ENCODE data around the gene NPFF. TPM values are rescaled to one million over a fixed set of nuclear protein-coding genes. Genes with fewer than 3 reads are reported as not detected.

NPFF gene
- total and polyA plus RNA-seq, 4 donors: 0.45 TPM; not detected in 3

DNA sequence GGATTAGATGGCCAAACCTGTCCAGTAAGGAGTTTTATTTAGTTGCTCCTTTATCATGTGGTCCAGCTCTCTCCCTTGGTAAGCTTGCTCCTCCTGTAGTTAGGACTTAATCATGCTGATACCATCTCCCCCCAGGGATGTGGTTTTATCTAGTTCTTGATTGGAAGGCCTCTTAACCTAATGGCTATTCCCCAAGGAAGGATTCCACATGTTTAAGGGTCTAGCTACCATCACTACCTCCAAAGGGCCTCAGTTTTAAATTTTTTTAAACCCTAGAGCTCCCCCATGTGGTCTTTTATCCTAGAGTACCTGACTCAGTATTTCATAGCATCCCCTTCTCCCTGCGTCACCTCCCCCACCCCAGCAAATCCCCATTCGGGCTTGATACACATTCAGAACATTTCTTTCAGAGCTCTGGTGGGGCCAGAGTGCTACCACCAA, 30.5 kb downstream of the NPFF start:
- Histone ChIP-seq H3K27ac (ENCODE audit: low read depth in 1 of 2, low read length in 1 of 2) (no peak overlapping the region), H3K4me3 (no peak overlapping the region), H3K9me3 (ENCODE audit: control insufficient read depth in 4 of 4, insufficient read depth in 3 of 4, low read length in 3 of 4) (no peaks in the 10 kb centered on the region), H3K27me3 (ENCODE audit: control insufficient read depth in 3 of 3, insufficient read depth in 3 of 3, low read length in 2 of 3) (no peaks in the 10 kb centered on the region), H3K9ac (ENCODE audit: insufficient read depth in 1 of 2, low read length in 2 of 2) (no peak overlapping the region), H3K4me1 (ENCODE audit: control insufficient read depth in 5 of 5, insufficient read depth in 5 of 5, low read length in 5 of 5) (peaks cover 0 to 5% (median 0%) of the 10 kb centered on the region in 5 donors), H3K36me3 (ENCODE audit: control insufficient read depth in 4 of 4, insufficient read depth in 4 of 4, low read length in 4 of 4) (peaks cover 36 to 80% (median 52%) of the 10 kb centered on the region in 4 donors)
- TF ChIP-seq, protein P1, sequence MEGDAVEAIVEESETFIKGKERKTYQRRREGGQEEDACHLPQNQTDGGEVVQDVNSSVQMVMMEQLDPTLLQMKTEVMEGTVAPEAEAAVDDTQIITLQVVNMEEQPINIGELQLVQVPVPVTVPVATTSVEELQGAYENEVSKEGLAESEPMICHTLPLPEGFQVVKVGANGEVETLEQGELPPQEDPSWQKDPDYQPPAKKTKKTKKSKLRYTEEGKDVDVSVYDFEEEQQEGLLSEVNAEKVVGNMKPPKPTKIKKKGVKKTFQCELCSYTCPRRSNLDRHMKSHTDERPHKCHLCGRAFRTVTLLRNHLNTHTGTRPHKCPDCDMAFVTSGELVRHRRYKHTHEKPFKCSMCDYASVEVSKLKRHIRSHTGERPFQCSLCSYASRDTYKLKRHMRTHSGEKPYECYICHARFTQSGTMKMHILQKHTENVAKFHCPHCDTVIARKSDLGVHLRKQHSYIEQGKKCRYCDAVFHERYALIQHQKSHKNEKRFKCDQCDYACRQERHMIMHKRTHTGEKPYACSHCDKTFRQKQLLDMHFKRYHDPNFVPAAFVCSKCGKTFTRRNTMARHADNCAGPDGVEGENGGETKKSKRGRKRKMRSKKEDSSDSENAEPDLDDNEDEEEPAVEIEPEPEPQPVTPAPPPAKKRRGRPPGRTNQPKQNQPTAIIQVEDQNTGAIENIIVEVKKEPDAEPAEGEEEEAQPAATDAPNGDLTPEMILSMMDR (IDR thresholded peaks at IDR 0.05; ENCODE audit: control extremely low read depth, extremely low read depth): no peak
- ATAC-seq (ENCODE audit: insufficient read depth, low FRiP score) (no peak), DNase-seq (no peak)
- WGBS, 2 donors: 73 to 77% methylated on average over 2 of the region's 2 CpGs

DNA sequence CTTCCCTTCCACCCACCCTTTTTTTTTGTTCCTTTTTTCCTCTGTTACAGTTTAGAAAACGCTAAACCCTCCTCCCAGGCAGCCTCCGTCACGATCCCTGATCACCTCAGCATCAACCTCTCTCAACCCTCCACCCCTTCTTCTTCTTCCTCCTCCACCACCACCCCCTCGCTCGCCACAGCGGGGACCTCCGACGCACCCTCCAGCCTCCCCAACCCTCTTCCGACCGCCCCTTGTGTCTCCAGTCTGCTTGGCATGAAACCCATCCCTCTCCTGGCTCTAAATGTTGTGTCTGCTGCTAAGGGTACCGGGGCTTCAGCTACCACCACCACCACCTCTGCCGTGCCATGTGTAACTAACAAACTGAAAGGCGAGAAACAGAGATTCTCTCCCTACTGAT, 32.5 kb downstream of the NPFF start:
- TF ChIP-seq, protein P1 (IDR thresholded peaks at IDR 0.05; ENCODE audit: control extremely low read depth, extremely low read depth): no peak
- ATAC-seq (ENCODE audit: insufficient read depth, low FRiP score) (no peak), DNase-seq (no peak)
- Histone ChIP-seq H3K9me3 (ENCODE audit: control insufficient read depth in 4 of 4, insufficient read depth in 3 of 4, low read length in 3 of 4) (no peaks in the 10 kb centered on the region), H3K27ac (ENCODE audit: low read depth in 1 of 2, low read length in 1 of 2) (no peak overlapping the region), H3K4me3 (no peak overlapping the region), H3K27me3 (ENCODE audit: control insufficient read depth in 3 of 3, insufficient read depth in 3 of 3, low read length in 2 of 3) (no peaks in the 10 kb centered on the region), H3K36me3 (ENCODE audit: control insufficient read depth in 4 of 4, insufficient read depth in 4 of 4, low read length in 4 of 4) (peaks cover 38 to 82% (median 54%) of the 10 kb centered on the region in 4 donors), H3K9ac (ENCODE audit: insufficient read depth in 1 of 2, low read length in 2 of 2) (no peak overlapping the region), H3K4me1 (ENCODE audit: control insufficient read depth in 5 of 5, insufficient read depth in 5 of 5, low read length in 5 of 5) (peaks cover 0 to 5% (median 0%) of the 10 kb centered on the region in 5 donors)
- 63 to 76% methylated on average over 13 of the region's 13 CpGs for WGBS, 2 donors

GRCh38 chr12:53474077-53474476, 33.2 kb downstream of the NPFF start:
- Histone ChIP-seq H3K4me1 (ENCODE audit: control insufficient read depth in 5 of 5, insufficient read depth in 5 of 5, low read length in 5 of 5) (peaks cover 0 to 5% (median 0%) of the 10 kb centered on the region in 5 donors), H3K4me3 (no peak overlapping the region), H3K27ac (ENCODE audit: low read depth in 1 of 2, low read length in 1 of 2) (no peak overlapping the region), H3K9ac (ENCODE audit: insufficient read depth in 1 of 2, low read length in 2 of 2) (no peak overlapping the region), H3K36me3 (ENCODE audit: control insufficient read depth in 4 of 4, insufficient read depth in 4 of 4, low read length in 4 of 4) (peaks cover 39 to 83% (median 57%) of the 10 kb centered on the region in 4 donors), H3K9me3 (ENCODE audit: control insufficient read depth in 4 of 4, insufficient read depth in 3 of 4, low read length in 3 of 4) (no peaks in the 10 kb centered on the region), H3K27me3 (ENCODE audit: control insufficient read depth in 3 of 3, insufficient read depth in 3 of 3, low read length in 2 of 3) (no peaks in the 10 kb centered on the region)
- ATAC-seq (ENCODE audit: insufficient read depth, low FRiP score) (no peak), DNase-seq (no peak)
- 68 to 84% methylated on average over 2 of the region's 2 CpGs for WGBS, 2 donors
- TF ChIP-seq, protein P1 (IDR thresholded peaks at IDR 0.05; ENCODE audit: control extremely low read depth, extremely low read depth): no peak

DNA sequence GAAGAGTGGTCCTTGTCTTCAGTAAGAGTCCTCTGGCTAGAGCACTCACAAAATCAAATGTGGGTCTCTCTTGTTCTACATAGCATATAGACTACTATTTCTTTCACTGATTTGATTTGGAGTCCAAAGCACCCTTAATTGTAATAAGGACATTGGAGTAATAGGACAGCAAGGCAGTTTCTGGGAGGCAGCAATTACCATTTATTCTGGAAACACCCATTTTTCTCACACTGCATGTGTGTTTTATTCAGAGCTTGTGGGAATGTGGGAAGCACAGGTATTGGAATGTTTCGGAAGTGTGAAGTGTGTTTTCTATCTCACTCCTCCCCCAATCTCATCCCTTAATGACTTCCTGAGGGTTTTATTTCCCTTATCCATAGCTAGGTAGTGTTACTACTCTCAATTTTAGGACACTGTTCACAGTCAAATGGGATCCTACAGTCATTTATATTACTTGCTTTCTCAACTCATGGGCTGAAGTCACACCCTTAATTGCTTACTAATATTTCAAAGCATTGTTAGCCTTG, 35.2 kb downstream of the NPFF start:
- TF ChIP-seq, protein P1 (IDR thresholded peaks at IDR 0.05; ENCODE audit: control extremely low read depth, extremely low read depth): no peak
- H3K9me3 ChIP-seq (ENCODE audit: control insufficient read depth in 4 of 4, insufficient read depth in 3 of 4, low read length in 3 of 4): no peaks in the 10 kb centered on the region
- WGBS, 2 donors: 88 to 91% methylated on average over 1 of the region's 1 CpG
- H3K27me3 ChIP-seq (ENCODE audit: control insufficient read depth in 3 of 3, insufficient read depth in 3 of 3, low read length in 2 of 3): no peaks in the 10 kb centered on the region
- H3K36me3 ChIP-seq (ENCODE audit: control insufficient read depth in 4 of 4, insufficient read depth in 4 of 4, low read length in 4 of 4): peaks cover 49 to 83% (median 64%) of the 10 kb centered on the region in 4 donors
- no peak for DNase-seq
- H3K27ac ChIP-seq (ENCODE audit: low read depth in 1 of 2, low read length in 1 of 2): no peak overlapping the region
- peaks cover 0 to 5% (median 0%) of the 10 kb centered on the region in 5 donors for H3K4me1 ChIP-seq (ENCODE audit: control insufficient read depth in 5 of 5, insufficient read depth in 5 of 5, low read length in 5 of 5)
- H3K4me3 ChIP-seq: no peak overlapping the region
- no peak overlapping the region for H3K9ac ChIP-seq (ENCODE audit: insufficient read depth in 1 of 2, low read length in 2 of 2)
- no peak for ATAC-seq (ENCODE audit: insufficient read depth, low FRiP score)
